SK-N-SH (cell line): ENCODE results near the gene PARVG. TPM values are rescaled to one million over a fixed set of nuclear protein-coding genes. Genes with fewer than 3 reads are reported as not detected.

ENCODE experiments used
- CTCF ChIA-PET: fragments of 300-600, 350-600 bp; formaldehyde crosslinking; extraction: SDS; loops from one replicate; lab custom pipeline; 2021; lab: Yijun Ruan, JAX
- POLR2A ChIA-PET: fragments of 350-600 bp; sonication (Branson Sonifier 250); formaldehyde crosslinking; extraction: SDS; loops from one replicate; lab custom pipeline; 2020; ENCODE audit warnings: antibody characterized with exemption, inconsistent platforms; lab: Yijun Ruan, JAX
- DNase-seq: peaks from one replicate; pipeline ENCODE4 v3.0.0; 2012
- H2AFZ ChIP-seq: fragments of 200-600 bp; sonication (generic); 2 replicates; pipeline ENCODE4 v1.8.1; 2016; ENCODE audit warnings: antibody characterized with exemption, mild to moderate bottlenecking, low read depth
- H3F3A ChIP-seq: fragments of 200-600 bp; sonication (generic); replicated peaks from 2 replicates; pipeline ENCODE3; 2016; ENCODE audit warnings: antibody characterized with exemption, mild to moderate bottlenecking; ENCODE audit not compliant: insufficient read depth
- H3K27ac ChIP-seq, 2 experiments: fragments of 200-500 bp in 1 of 2; fragments of 200-600 bp in 1 of 2; sonication (Bioruptor generic) in 1 of 2; sonication (generic), shearing (Covaris generic) in 1 of 2; 2 replicates each; pipeline versions ENCODE4 v1.5.1 to v1.6.1; 2014 to 2016; ENCODE audit warnings: low read depth in 2 of 2, inconsistent platforms in 1 of 2, low read length in 1 of 2, mild to moderate bottlenecking in 1 of 2, mixed read lengths in 1 of 2
- H3K27me3 ChIP-seq: fragments of 200-600 bp; sonication (generic), shearing (Covaris generic); 2 replicates; pipeline ENCODE4 v1.6.1; 2016; ENCODE audit warnings: mixed run types; ENCODE audit not compliant: insufficient read depth
- H3K36me3 ChIP-seq, 2 experiments: fragments of 200-500 bp in 1 of 2; fragments of 200-600 bp in 1 of 2; sonication (Bioruptor generic) in 1 of 2; sonication (generic) in 1 of 2; replicated peaks in 1 of 2; 2 replicates each; pipeline versions ENCODE3 to v1.5.1; 2014 to 2016; ENCODE audit warnings: low read length in 1 of 2, mild to moderate bottlenecking in 1 of 2; ENCODE audit not compliant: insufficient read depth in 2 of 2, control insufficient read depth in 1 of 2
- H3K4me1 ChIP-seq, 2 experiments: fragments of 200-500 bp in 1 of 2; fragments of 200-600 bp in 1 of 2; sonication (Bioruptor generic) in 1 of 2; sonication (generic), shearing (Covaris generic) in 1 of 2; 2 replicates each; pipeline versions ENCODE4 v1.5.1 to v1.6.1; 2014 to 2016; ENCODE audit warnings: low read depth in 1 of 2, low read length in 1 of 2, mixed run types in 1 of 2; ENCODE audit not compliant: insufficient read depth in 2 of 2, control insufficient read depth in 1 of 2
- H3K4me2 ChIP-seq: fragments of 200-600 bp; sonication (generic), shearing (Covaris generic); 2 replicates; pipeline ENCODE4 v1.6.1; 2017; ENCODE audit warnings: mixed run types
- H3K4me3 ChIP-seq, 2 experiments: fragments of 200-500 bp in 1 of 2; fragments of 200-600 bp in 1 of 2; sonication (Bioruptor generic) in 1 of 2; sonication (generic), shearing (Covaris generic) in 1 of 2; 2 replicates each; pipeline versions ENCODE4 v1.5.1 to v1.8.1; 2014 to 2016; ENCODE audit warnings: low read depth in 2 of 2, inconsistent platforms in 1 of 2, low read length in 1 of 2, mild to moderate bottlenecking in 1 of 2, mixed read lengths in 1 of 2, moderate library complexity in 1 of 2
- H3K79me2 ChIP-seq: fragments of 200-600 bp; sonication (generic); 2 replicates; pipeline ENCODE4 v1.8.1; 2017; ENCODE audit warnings: mild to moderate bottlenecking; ENCODE audit not compliant: insufficient read depth
- H3K9ac ChIP-seq: fragments of 200-600 bp; sonication (generic); 2 replicates; pipeline ENCODE4 v1.6.1; 2017; ENCODE audit warnings: mixed run types
- H3K9me2 ChIP-seq: fragments of 200-600 bp; sonication (generic); 2 replicates; pipeline ENCODE4 v1.6.1; 2017; ENCODE audit warnings: mixed run types
- H3K9me3 ChIP-seq: fragments of 200-600 bp; sonication (generic); 2 replicates; pipeline ENCODE4 v1.6.1; 2017; ENCODE audit warnings: mixed run types, mild to moderate bottlenecking, moderate library complexity
- H4K20me1 ChIP-seq: fragments of 200-600 bp; sonication (generic); 2 replicates; pipeline ENCODE4 v1.6.1; 2017; ENCODE audit warnings: mild to moderate bottlenecking, mixed run types; ENCODE audit not compliant: insufficient read depth
- ELF1 ChIP-seq: IDR thresholded peaks from 2 replicates; pipeline ENCODE4 v1.4.0; 2012
- EZH2phosphoT487 ChIP-seq: fragments of 200-600 bp; sonication (generic); IDR thresholded peaks from 2 replicates; pipeline ENCODE4 v1.6.1; 2017; ENCODE audit warnings: low read depth, mixed run types, mild to moderate bottlenecking, antibody characterized with exemption, moderate library complexity, borderline replicate concordance
- FOSL2 ChIP-seq: IDR thresholded peaks from 2 replicates; pipeline ENCODE4 v1.4.0; 2012; ENCODE audit warnings: low read depth, mild to moderate bottlenecking, moderate library complexity, borderline replicate concordance
- FOXJ3 ChIP-seq: sonication (generic); formaldehyde crosslinking; IDR thresholded peaks from 2 replicates; pipeline ENCODE4 v1.5.1; 2020; ENCODE audit warnings: mild to moderate bottlenecking, missing genetic modification reagents
- FOXM1 ChIP-seq: IDR thresholded peaks from 2 replicates; pipeline ENCODE4 v1.4.0; 2012; ENCODE audit warnings: low read depth, mild to moderate bottlenecking
- JUND ChIP-seq: IDR thresholded peaks from 2 replicates; pipeline ENCODE4 v1.4.0; 2012
- MXI1 ChIP-seq: IDR thresholded peaks from 2 replicates; pipeline ENCODE4 v1.6.1; 2012; ENCODE audit warnings: mild to moderate bottlenecking, low read depth, low read length, improper control_type of control experiment
- NFIC ChIP-seq: IDR thresholded peaks from 2 replicates; pipeline ENCODE4 v1.4.0; 2012; ENCODE audit warnings: borderline replicate concordance
- PBX3 ChIP-seq: IDR thresholded peaks from 2 replicates; pipeline ENCODE4; 2012
- RAD21 ChIP-seq: IDR thresholded peaks from 2 replicates; pipeline ENCODE4 v1.6.1; 2012; ENCODE audit warnings: mild to moderate bottlenecking, low read length
- RXRA ChIP-seq: IDR thresholded peaks from 2 replicates; pipeline ENCODE4 v1.4.0; 2012; ENCODE audit warnings: low read depth, mild to moderate bottlenecking, borderline replicate concordance
- TCF12 ChIP-seq: IDR thresholded peaks from 2 replicates; pipeline ENCODE4 v1.4.0; 2012
- USF2 ChIP-seq: fragments of 150-350 bp; IDR thresholded peaks from 2 replicates; pipeline ENCODE4 v1.6.1; 2017; ENCODE audit warnings: antibody characterized with exemption, low read length, low read depth, borderline replicate concordance
- WGBS: methylation state at CpG from one replicate; pipeline ENCODE4 v1.1.6; 2017; ENCODE audit warnings: low lambda C conversion rate; 5-methylcytosine and 5-hydroxymethylcytosine counted together
- polyA plus RNA-seq, 3 experiments: library from polyadenylated mRNA; depleted of rRNA; stranded (reverse); fragments of >200 nt; gene quantifications; 2 replicates each; pipeline ENCODE4 v1.2.3, GENCODE V29; 2012
- TF ChIP-seq, protein P1 (sequence below): IDR thresholded peaks from 2 replicates; pipeline ENCODE4 v1.4.0; 2012; ENCODE audit warnings: low read depth, borderline replicate concordance
- TF ChIP-seq, protein P2 (sequence below): IDR thresholded peaks from 2 replicates; pipeline ENCODE4 v1.4.0; 2012; ENCODE audit warnings: low read depth
- TF ChIP-seq, protein P3 (sequence below): fragments of 200-600 bp; sonication (generic); IDR thresholded peaks from 2 replicates; pipeline ENCODE4 v1.6.1; 2017; ENCODE audit warnings: antibody characterized with exemption, mild to moderate bottlenecking, moderate library complexity

PARVG gene
- polyA plus RNA-seq, 1 of the 3 experiments (the other 2 are of a cell fraction): 0.05 TPM

DNA sequence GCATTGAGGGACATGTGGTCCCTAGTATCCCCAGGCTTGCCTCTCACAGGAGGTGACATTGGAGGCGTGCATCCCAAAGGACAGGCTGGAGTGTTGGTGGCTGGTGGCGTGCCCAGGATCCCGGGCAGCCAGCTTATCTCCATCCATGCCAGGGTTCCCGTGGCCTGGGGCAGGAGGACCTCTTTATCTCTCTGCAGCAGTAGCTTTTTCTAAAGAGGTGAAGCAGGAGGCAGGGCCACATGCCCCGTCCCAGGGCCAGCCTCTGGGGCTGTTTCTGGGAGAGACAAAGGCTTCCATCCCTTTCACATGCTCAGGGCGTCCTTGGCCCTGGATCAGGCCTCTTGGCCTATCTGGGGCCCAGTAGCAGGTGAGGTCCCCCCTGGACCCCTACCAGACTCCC, 19.7 kb downstream of the PARVG start:
- no peak overlapping the region for H3K27ac ChIP-seq
- 50% methylated on average over 1 of the region's 6 CpGs for WGBS
- H4K20me1 ChIP-seq: no peaks in the 10 kb centered on the region
- no peaks in the 10 kb centered on the region for H3F3A ChIP-seq
- H2AFZ ChIP-seq: no peak overlapping the region
- no peaks in the 10 kb centered on the region for H3K9me2 ChIP-seq
- no peak overlapping the region for H3K9ac ChIP-seq
- H3K36me3 ChIP-seq: no peaks in the 10 kb centered on the region
- ChIA-PET CTCF (interaction anchor here (1.5 kb wide), 1 partner anchor 118 kb away, joined by 5 read pairs; no protein-coding TSS in a partner anchor), POLR2A (no interaction called here)
- DNase-seq: no peak
- no peaks in the 10 kb centered on the region for H3K9me3 ChIP-seq
- H3K4me2 ChIP-seq: no peak overlapping the region
- no peaks in the 10 kb centered on the region for H3K27me3 ChIP-seq
- TF ChIP-seq USF2 (no peak), MXI1 (no peak), NFIC (no peak), FOSL2 (no peak), RAD21 (no peak), TCF12 (no peak), EZH2phosphoT487 (no peak), FOXM1 (no peak), FOXJ3 (CRISPR knock-in tag) (no peak), PBX3 (no peak), ELF1 (no peak), RXRA (no peak), JUND (no peak)
- TF ChIP-seq, protein P1, sequence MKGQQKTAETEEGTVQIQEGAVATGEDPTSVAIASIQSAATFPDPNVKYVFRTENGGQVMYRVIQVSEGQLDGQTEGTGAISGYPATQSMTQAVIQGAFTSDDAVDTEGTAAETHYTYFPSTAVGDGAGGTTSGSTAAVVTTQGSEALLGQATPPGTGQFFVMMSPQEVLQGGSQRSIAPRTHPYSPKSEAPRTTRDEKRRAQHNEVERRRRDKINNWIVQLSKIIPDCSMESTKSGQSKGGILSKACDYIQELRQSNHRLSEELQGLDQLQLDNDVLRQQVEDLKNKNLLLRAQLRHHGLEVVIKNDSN: no peak
- TF ChIP-seq, protein P2, sequence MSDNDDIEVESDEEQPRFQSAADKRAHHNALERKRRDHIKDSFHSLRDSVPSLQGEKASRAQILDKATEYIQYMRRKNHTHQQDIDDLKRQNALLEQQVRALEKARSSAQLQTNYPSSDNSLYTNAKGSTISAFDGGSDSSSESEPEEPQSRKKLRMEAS: no peak
- TF ChIP-seq, protein P3, sequence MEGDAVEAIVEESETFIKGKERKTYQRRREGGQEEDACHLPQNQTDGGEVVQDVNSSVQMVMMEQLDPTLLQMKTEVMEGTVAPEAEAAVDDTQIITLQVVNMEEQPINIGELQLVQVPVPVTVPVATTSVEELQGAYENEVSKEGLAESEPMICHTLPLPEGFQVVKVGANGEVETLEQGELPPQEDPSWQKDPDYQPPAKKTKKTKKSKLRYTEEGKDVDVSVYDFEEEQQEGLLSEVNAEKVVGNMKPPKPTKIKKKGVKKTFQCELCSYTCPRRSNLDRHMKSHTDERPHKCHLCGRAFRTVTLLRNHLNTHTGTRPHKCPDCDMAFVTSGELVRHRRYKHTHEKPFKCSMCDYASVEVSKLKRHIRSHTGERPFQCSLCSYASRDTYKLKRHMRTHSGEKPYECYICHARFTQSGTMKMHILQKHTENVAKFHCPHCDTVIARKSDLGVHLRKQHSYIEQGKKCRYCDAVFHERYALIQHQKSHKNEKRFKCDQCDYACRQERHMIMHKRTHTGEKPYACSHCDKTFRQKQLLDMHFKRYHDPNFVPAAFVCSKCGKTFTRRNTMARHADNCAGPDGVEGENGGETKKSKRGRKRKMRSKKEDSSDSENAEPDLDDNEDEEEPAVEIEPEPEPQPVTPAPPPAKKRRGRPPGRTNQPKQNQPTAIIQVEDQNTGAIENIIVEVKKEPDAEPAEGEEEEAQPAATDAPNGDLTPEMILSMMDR: no peak
- peaks cover 0 to 33% of the 10 kb centered on the region in 2 experiments; a peak in 1 of 4 replicates for H3K4me1 ChIP-seq
- H3K79me2 ChIP-seq: no peaks in the 10 kb centered on the region
- no peak overlapping the region for H3K4me3 ChIP-seq
